ENCODE measurements around the gene PRDM15. TPM values are rescaled to one million over a fixed set of nuclear protein-coding genes. Genes with fewer than 3 reads are reported as not detected.

The PRDM15 gene
- total RNA-seq, 1 experiment from 2014 or later, result 8.0 TPM

DNA sequence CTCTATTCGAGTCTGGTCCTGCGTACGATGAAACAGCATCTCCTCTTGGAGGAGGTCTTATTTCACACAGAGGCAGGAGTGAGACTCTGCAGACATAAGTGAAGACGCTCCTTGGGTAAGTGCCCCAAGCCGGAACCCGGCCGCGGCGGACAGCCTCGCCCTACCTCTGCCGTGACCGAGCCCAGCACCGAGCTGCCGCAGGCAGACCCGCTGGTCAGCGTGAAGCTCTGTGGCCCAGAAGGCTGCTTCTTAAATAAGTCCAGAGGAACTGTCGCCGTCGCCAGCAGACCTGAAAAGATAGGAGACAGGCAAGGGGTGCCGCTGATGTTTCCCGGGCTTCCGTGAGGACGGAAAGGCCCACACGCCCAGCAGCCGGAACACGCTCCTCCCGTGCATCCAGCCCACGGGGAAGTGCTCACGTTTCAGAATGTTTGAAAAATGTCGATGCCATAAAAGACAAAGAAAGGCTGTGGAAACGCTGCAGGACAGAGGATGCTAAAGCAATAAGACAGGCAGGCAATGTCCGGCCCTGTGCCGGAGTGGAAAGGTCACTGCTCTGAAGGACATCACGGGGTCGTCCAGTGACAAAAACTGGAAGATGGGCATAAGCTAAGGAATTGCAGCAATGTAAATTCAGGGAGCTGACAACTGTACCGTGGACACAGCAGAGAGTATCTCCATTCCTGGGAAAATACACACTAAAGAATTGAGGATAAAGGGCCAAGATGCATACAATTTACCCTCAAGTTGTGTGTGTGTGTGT lies 28.5 kb upstream of the PRDM15 start:
- DNase-seq (ENCODE audit: low read depth), result no peak

DNA sequence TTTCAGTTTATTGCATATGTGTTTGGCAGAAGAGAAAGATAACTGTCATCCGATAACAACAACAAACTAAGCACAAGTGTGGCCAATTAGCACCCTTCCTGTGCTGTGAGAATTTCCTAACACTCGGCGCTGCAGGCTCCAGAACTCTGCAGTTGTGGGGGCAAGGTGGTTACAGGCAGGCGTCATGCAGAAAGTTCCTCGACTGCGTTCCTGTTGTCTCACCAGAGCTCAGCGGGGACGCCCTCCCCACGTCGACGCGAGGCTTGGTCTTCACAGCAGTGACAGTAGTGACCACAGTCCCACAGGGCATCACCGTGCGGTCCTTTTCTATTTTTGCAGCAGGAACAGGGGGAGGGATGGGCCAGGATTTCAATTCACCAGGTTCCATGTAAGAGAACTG lies 27.6 kb upstream of the PRDM15 start:
- DNase-seq (ENCODE audit: low read depth), result no peak

DNA sequence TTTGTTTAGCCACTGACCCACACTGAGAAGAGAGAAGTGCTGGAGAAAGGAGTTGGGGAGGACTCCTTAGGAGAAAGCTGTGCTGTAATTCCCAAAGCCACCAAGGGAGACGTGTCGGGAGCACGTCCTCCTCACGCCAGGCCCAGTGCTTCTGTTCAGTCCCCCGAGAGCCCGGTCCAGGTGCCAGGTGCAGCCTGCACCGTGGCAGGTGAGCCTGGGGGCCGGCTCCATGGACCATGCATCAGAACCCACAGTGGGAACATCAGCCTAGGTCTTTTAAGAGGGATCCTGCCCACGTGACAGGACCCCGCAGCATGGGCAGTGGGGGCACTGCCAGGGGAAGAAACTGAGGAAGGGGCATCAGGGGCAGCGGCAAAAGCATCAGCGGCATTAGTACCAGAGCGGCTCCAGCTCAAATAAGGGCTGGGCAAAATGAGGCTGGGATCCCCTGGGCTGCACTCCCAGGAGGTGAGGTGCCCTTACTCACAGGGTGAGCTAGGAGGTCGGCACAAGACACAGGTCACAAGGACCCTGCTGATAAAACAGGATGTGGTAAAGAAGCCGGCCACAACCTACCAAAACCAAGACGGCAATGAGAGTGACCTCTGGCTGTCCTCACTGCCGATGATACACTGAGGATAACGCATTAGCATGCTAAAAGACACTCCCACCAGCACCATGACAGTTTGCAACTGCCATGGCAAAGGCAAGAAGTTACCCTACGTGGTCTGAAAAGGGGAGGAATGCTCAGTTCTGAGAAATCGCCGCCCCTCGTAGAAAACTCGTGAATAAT lies 24.6 kb upstream of the PRDM15 start:
- DNase-seq (ENCODE audit: low read depth), result peak; percentile 49

DNA sequence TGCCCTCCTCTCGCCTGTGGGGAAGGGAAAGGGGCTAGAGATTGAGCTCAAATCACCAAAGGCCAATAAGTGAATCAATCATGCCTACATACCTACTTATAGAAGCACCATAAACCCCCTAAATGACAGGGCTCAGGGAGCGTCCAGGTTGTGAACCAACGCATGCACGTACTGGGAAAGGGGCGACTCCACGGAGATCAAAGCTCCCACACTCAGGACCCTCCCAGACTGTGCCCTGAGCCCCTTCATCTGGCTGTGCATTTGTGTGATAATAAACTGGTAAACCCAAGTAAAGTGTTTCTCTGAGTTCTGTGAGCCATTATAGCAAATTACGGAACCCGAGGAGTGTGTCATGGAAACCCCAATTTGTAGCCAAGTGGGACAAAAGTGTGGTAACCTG lies 23.8 kb upstream of the PRDM15 start:
- DNase-seq (ENCODE audit: low read depth), result no peak

DNA sequence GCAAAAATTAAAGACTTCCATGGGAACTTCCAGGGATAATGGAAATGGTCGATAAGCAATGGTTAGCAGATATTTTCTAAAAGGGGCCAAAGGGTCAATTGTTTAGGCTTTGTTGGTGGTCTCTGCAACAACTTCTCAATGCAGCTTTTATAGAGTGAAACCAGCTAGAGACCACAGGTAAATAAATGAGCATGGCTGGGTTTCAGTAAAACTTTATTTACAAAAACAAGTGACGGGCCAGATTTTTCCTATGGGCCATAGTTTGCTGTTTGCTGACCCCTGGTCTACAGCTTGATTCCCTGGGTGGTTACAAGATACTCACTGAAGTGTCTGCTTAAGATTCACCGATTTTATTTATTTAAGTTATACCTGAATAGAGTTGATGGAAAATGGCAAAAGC lies 22.6 kb upstream of the PRDM15 start:
- no peak for DNase-seq (ENCODE audit: low read depth)

DNA sequence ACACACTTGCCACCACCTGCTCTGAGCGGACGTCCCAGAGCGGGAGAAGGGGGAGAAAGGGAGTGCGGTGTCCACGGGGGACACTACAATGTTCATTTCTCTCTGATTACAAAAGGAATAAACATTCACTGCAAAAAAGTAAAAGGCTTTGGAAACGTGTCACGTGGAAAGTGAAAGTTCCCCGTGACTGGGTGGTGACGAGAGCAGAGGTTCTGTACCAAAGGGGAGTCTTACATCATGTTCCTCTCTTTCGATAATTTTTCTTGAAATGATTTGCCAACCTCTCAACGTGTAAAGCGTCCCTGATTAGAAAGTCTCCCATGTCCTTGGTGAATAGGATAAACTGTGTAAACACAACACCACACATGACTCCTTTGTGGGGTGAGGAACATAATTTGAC lies 22.0 kb upstream of the PRDM15 start:
- no peak for DNase-seq (ENCODE audit: low read depth)

DNA sequence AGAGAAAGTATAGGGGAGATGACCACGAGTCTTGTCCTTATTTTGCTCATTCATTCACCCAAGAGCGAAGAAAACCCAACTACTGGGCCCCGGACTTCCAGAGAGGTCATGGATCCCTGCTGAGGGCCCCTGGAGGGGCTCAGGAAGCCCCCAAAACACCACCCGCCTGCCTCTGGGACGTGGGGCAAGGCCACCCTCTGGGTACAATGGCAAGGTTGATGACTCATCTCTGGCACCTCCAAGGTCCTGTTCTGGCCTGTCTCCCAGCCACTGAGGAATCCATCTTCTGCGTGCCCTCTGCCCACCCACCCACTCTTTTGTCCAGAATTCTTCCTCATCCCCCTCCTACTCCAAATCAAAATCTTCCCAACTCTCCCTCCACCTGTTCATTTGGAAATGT lies 21.3 kb upstream of the PRDM15 start:
- no peak for DNase-seq (ENCODE audit: low read depth)

DNA sequence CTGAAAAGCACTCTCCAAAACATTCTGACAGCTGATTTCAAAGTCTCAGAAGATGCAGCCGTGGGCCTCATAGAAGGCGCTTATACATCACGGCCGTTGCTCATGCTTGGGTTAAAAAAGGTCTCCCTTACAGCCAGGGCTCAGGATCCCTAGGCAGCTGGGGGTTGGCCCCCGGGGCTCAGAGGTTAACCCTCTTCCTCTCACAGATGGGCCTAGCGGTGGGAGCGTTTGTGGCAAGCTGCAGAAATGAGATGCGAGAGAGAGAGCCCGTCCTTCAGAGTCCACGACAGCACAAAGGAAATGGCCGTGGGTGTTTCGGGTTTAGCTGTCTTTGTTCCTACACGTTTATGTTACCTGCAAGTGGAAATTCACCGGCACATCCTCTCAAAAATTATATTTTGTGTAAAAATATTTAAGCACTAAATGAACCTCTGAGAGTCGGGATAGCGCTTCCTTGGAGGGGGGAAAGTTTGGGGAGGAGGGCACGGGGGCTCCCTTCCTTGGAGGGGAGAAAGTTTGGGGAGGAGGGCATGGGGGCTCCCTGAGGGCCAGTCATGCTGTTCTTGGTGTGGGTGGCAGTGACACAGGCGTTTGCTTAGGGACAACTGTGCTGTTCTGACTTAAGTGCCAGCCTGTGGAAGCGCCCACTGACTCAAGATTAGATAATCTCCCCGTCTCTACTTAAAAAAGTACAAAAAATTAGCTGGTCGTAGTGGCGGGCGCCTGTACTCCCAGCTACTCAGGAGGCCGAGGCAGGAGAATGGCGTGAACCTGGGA lies 20.5 kb upstream of the PRDM15 start:
- DNase-seq (ENCODE audit: low read depth), result no peak

DNA sequence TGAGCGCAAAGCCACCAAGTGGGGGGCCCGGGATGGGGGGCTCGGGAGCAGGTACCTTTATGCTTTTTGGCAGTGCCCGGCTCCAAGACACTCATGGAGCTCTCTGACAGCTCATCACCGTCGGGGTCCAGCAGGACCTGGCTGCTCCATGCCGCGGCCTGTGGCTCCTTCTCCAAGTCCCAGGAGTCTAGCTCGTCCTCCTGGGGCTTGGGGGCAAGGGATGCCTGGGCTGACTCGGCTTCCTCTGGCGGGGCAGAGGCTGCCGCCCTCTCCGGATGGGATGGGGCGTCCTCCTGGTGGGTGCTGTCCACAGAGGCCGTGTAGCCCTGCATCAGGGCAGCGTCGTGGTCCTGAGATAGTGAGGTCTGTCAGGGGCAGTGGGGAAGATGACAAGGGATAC lies 19.9 kb upstream of the PRDM15 start:
- DNase-seq (ENCODE audit: low read depth), result no peak

DNA sequence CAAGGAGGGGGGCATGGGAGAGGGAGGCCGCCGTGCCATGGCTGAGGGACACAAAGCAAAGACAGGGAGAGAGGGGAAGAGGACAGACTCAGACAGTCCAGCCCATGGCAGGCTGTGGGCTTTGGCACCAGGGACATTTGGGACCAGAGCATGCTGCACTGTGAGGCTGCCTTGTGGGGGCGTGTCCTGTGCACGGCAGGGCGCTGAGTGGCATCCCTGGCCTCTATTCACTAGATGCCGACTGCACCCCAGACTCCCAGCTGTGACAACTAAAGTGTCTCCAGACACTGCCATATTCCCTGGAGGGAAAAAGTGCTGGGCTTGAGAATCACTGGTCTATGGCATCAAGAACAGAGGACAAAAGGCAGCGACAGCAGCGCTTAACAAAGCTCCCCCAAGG lies 18.6 kb upstream of the PRDM15 start:
- no peak for DNase-seq (ENCODE audit: low read depth)

DNA sequence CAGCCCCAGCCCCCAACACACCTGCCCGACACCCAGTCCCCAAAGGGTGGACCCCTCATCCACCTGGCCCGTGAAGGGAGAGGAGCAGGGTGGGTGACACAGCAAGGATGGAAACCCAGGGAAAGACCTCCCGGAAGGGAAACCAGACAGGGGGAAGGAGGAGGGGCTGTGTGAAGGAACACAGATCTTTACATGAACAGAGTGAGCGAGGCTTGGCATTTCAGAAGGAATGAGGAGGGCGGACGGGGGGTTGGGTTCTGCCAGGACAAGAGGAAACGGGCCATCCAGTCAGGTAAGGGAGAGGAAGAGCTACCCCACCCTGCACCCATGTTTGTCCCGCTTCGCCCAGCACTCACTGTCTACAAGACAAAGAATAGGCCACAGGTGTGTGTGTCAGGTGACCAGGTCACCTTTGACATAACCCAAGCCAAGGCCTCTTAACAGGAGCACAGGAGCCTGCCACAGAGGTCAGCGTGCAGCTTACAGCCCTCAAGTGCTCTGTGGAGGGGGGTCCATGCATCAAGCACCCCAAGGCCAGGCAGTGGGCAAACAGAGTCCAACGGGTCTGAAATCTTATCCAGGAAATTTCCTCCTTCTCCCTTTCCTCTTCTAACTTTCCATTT lies 18.0 kb upstream of the PRDM15 start:
- no peak for DNase-seq (ENCODE audit: low read depth)

DNA sequence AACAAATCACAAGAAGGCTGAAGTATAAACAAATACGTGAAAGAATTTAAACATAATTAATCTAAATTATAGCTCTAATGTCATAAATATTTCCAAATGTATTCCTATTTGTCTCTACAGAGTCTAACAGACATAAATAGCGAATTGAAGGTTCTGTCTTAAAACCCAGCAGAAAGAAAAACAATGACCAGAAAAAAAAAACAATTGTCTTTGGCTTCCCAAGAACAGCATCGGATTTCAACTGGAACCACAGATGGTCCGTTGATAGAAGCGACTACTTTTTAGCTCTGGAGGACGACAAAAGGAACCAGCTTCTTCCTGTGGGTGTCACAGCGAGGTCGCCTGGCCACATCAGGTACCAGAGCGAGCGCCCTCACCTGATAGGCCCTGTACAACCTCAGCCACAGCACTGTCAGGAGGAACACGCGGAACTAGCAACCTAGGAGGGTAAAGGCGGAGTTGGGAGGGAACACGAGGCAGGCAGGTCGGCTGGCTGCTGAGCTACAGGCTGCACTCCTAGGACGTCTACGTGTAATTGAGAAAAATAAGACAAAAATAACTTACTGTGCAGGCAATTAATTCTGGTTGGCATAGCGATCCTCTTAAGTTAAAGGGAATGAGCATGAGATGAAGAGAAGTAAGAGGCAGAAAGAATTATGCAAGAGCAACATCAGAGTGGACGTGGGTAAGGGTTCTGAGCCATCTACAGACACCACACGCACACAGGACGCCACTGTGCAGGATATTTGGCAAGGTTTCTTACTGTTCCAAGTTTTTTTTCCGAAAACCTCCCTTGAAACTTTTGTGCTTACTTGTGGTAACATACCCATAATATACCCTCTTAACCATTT lies 16.7 kb upstream of the PRDM15 start:
- DNase-seq (ENCODE audit: low read depth), result no peak

DNA sequence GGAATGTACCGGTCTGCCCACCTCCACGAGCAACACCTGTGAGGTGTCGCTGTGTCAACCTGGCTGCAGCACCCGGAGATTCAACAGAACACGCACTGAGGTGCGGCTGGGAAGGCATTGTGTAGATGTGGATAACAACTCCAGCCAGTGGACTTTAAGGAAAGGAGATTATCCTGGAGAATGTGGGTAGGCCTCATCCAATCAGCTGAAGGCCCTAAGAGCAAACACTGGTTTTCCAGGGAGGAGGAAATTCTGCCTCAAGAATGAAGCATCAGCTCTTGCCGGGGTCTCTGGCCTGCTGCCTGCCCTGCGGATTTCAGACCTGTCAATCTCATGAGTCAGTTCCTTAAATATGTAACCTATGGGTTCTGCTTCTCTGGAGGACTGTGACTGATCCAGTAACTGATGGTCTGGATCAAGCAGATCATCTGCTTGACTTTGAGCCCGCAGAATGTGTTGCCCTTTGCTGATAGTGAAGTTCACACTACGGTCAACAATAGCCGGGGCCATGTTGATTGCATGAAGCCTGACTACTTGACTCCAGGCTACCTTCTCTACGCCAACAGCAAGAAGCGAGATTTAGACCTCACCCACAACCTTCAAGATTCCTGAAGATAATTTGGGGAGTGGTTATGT lies 15.9 kb upstream of the PRDM15 start:
- DNase-seq (ENCODE audit: low read depth), result peak; percentile 89

DNA sequence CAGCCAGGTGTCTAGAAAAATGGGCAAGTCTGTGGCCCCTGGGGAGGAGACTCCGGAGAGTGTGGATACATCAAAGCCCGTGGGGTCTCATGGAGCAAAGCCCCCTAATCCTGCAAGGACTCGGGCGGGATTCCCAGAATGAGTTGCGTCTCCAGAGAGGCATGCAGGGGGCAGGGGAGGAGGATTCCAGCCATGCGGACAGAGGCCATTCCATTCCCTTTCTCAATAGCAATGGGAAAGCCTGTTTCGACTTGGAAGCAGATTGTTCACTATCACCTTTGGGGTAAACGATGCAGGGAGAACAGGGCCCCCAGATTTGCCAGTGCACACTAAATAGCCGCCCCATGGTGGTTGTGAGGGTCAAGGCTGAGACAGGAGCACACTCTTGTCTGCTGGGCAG lies 15.4 kb upstream of the PRDM15 start:
- no peak for DNase-seq (ENCODE audit: low read depth)

DNA sequence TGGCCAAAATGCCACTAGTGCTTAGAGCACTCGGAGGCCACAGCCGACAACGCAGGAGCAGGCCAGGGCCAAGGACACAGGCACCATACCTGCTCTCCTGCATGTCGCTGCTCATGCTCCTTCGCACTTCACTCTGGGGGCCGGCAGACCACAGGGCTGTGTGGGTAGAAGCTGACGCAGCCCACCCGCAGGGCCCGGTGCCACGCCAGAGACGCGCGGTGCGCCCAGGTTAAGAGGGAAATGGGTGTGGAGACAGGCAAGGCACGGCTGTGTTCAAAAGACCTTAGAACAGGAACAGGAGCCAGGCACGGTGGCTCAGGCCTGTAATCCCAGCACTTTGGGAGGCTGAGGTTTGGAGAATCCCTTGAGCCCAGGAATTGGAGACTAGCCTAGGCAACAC lies 13.6 kb upstream of the PRDM15 start:
- no peak for DNase-seq (ENCODE audit: low read depth)

DNA sequence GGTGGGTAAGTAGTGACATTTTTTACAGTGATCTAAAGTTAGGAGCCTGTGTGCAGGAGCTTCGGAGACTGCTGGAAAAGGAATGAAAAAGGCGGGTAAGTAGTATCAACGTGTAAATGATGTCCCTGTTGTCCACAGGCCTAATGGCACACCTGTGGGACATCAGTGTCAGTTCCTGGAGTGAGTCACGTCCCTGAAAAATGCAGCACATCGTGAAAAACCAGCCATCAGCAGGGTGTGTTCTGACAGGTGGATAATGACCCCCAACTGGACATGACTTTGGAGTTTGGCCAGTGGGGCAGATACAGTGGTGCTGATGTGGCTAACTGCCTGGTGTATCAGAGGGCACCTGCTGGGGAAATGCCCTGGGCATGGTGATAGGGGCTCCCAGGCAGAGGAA lies 12.0 kb upstream of the PRDM15 start:
- no peak for DNase-seq (ENCODE audit: low read depth)

DNA sequence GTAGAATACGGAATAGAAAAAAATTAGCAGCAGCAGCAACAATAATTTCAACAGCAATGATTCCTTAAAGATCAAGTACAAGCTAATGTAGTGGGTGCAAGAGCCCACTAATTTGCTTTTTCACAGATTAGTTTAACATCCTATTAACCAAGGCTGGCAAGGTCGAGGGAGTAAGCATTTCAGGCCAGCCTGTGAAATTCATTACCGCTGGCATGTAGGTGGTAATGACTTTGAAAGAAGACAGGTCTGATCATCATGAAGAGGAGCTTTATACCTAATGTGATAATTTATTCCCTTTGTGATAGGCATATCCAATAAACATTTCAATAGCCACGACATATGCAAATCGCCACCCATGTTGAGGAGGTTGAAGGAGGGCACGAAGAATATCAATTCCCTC lies 11.2 kb upstream of the PRDM15 start:
- no peak for DNase-seq (ENCODE audit: low read depth)

DNA sequence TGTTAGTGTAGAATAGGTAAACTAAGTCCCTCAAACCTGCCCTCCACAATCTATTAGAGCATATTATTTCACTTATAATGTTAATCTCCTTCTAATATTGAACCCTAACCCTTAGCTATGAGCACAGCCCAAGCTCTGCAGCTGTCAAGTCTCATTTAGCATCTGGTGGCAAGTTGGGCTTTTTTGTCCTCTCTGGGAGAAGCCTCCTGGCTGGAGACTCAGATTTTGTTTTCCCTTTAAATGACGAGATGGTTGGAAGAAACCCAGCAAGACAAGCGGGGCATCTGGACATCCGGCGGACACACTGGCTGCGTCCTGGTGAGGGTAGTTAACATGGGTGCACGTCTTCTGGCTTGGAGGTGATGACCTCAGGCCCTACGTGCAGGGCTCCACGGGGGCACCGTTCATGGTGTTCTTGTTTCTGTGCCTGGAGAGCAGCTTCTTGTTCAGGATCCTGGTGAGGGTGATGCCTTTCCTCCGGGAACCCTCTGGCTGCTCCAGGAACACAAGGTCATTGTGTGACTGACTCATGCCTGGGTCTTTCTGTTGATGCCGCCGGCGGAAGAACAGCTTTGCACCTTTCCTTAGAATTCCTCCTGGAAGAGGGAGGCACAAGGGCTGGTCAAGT lies 9.7 kb upstream of the PRDM15 start:
- no peak for DNase-seq (ENCODE audit: low read depth)

DNA sequence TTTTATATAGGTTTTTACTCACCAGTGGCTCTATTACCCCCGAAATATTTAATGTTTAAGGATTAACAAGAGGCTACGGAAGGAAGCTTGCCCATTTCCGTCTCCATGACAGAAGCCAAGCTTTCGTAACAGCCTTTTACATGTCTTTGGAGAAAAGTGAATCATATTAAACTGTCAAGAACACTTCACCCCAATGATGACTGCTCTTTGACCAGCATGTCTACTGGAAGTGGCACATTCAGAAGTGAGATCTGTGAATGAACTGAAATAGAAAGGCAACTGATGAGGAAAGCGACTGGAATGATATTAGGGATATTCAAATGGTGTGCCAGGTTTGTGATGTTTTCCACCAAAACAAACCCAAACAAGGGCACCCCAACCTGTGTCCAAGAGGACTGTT lies 8.5 kb upstream of the PRDM15 start:
- DNase-seq (ENCODE audit: low read depth), result no peak

DNA sequence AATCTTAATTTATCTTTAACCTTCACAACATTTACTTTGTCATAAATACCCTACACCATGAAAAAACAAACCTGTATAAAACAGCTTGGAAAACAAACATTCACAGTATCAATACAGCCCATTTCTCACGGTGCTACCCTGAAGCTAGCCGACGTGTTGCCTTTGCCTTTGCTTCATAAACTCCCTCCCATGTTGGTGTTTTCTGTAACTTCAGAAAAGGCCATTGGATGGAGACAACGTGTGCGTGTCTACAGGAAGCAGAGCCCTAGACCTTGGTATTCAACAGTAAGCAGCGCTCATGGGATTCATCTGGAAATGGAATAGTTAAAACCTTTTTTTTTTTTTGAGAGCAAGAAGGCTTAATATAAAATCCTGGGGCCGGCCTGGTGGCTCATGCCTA lies 7.2 kb upstream of the PRDM15 start:
- no peak for DNase-seq (ENCODE audit: low read depth)

All from M059J (cell line).